GM23338 (cell line): ENCODE measurements around the gene DUS2. TPM values are rescaled to one million over a fixed set of nuclear protein-coding genes. Genes with fewer than 3 reads are reported as not detected.
A peak's percentile ranks its signal among the peaks of the same experiment; 100 is the strongest.

Source experiments
- ATAC-seq: fragments of 200-7000 bp; cut with Tn5 transposase; 3 replicates; pipeline ENCODE4 v1.9.1; 2020
- DNase-seq: peaks from one replicate; pipeline ENCODE4 v3.0.0-alpha.2; 2015; ENCODE audit warnings: low spot score
- H2AFZ ChIP-seq: fragments of 200-600 bp; sonication (generic); 2 replicates; pipeline ENCODE4 v1.8.0; 2016; ENCODE audit warnings: antibody characterized with exemption, mild to moderate bottlenecking, moderate library complexity
- H3F3A ChIP-seq: fragments of 200-600 bp; sonication (generic); replicated peaks from 2 replicates; pipeline ENCODE4 v1.8.0; 2017; ENCODE audit warnings: antibody characterized with exemption, mixed run types, low read depth
- H3K27ac ChIP-seq: fragments of 200-600 bp; sonication (generic); 2 replicates; pipeline ENCODE4 v1.6.1; 2016; ENCODE audit warnings: low read depth
- H3K27me3 ChIP-seq: fragments of 200-600 bp; sonication (generic); 2 replicates; pipeline ENCODE4 v1.8.0; 2016; ENCODE audit warnings: mild to moderate bottlenecking, mixed run types, moderate library complexity; ENCODE audit not compliant: insufficient read depth
- H3K36me3 ChIP-seq: fragments of 200-600 bp; sonication (generic); 2 replicates; pipeline ENCODE4 v1.8.0; 2016; ENCODE audit warnings: mild to moderate bottlenecking; ENCODE audit not compliant: insufficient read depth
- H3K4me1 ChIP-seq: fragments of 200-600 bp; sonication (generic); 2 replicates; pipeline ENCODE4 v1.8.0; 2016; ENCODE audit warnings: mild to moderate bottlenecking, moderate library complexity; ENCODE audit not compliant: insufficient read depth
- H3K4me2 ChIP-seq: fragments of 200-600 bp; sonication (generic); 2 replicates; pipeline ENCODE4 v1.7.1; 2017; ENCODE audit warnings: mixed run types
- H3K4me3 ChIP-seq: fragments of 200-600 bp; sonication (generic); 2 replicates; pipeline ENCODE4 v1.6.1; 2016; ENCODE audit warnings: mixed run types
- H3K79me2 ChIP-seq: fragments of 200-600 bp; sonication (generic); replicated peaks from 2 replicates; pipeline ENCODE4 v1.8.0; 2017; ENCODE audit warnings: mild to moderate bottlenecking; ENCODE audit not compliant: insufficient read depth
- H3K9me2 ChIP-seq: fragments of 200-600 bp; sonication (generic); 2 replicates; pipeline ENCODE4 v1.8.0; 2017; ENCODE audit not compliant: insufficient read depth
- H4K20me1 ChIP-seq: fragments of 200-600 bp; sonication (generic); replicated peaks from 2 replicates; pipeline ENCODE4 v1.8.0; 2017; ENCODE audit warnings: mild to moderate bottlenecking; ENCODE audit not compliant: insufficient read depth
- H3K27ac Mint-ChIP-seq: 2 replicates; pipeline ENCODE4 v1.8.0; 2020; ENCODE audit warnings: inconsistent platforms, mild to moderate bottlenecking, moderate library complexity, mixed read lengths
- H3K27me3 Mint-ChIP-seq: 3 replicates; pipeline ENCODE4 v1.8.0; 2022; ENCODE audit warnings: low read depth, mild to moderate bottlenecking, moderate library complexity, mixed read lengths, inconsistent platforms; ENCODE audit not compliant: insufficient read depth, poor library complexity
- H3K36me3 Mint-ChIP-seq: 3 replicates; pipeline ENCODE4 v1.8.0; 2021; ENCODE audit warnings: low read depth, mild to moderate bottlenecking, inconsistent platforms, moderate library complexity, mixed read lengths
- H3K4me1 Mint-ChIP-seq: 3 replicates; pipeline ENCODE4 v1.8.0; 2020; ENCODE audit warnings: mild to moderate bottlenecking, inconsistent platforms, mixed read lengths
- H3K4me3 Mint-ChIP-seq: 3 replicates; pipeline ENCODE4 v1.8.0; 2021; ENCODE audit warnings: moderate library complexity, mild to moderate bottlenecking, inconsistent platforms, mixed read lengths
- H3K9me3 Mint-ChIP-seq: 3 replicates; pipeline ENCODE4 v1.8.0; 2020; ENCODE audit warnings: moderate library complexity, mild to moderate bottlenecking, inconsistent platforms, mixed read lengths
- CREB1 ChIP-seq: fragments of 250-450 bp; sonication (Bioruptor Pico); IDR thresholded peaks from 2 replicates; pipeline ENCODE4 v1.5.0; 2020; ENCODE audit warnings: low read depth, mild to moderate bottlenecking, moderate library complexity
- ETS1 ChIP-seq: IDR thresholded peaks from 2 replicates; pipeline ENCODE4 v1.6.1; 2016; ENCODE audit warnings: antibody characterized with exemption
- NANOG ChIP-seq: IDR thresholded peaks from 2 replicates; pipeline ENCODE4 v1.6.1; 2016; ENCODE audit warnings: antibody characterized with exemption, borderline replicate concordance
- ZNF462 ChIP-seq: fragments of 250-450 bp; sonication (Bioruptor Pico); IDR thresholded peaks from 2 replicates; pipeline ENCODE4 v1.5.0; 2020; ENCODE audit warnings: mild to moderate bottlenecking, moderate library complexity
- polyA plus RNA-seq: library from polyadenylated mRNA; unstranded; fragments of >200 nt; fragmentation: Nextera tagmentation; extraction: Ambion mirVana; gene quantifications from 2 replicates; pipeline ENCODE4 v1.2.1, GENCODE V29; 2016
- total RNA-seq: library from RNA; depleted of rRNA; stranded (reverse); fragments of >200 nt; shearing (Covaris generic); gene quantifications from 2 replicates; pipeline ENCODE4 v1.2.3, GENCODE V29; 2014

DUS2 gene
- total and polyA plus RNA-seq, 2 experiments from 2014 or later: 13.3 to 26.4 TPM

GRCh38 chr16:68090533-68090932, 67.4 kb downstream of the DUS2 start:
- no peaks in the 10 kb centered on the region for H3K27me3 ChIP-seq
- no peak overlapping the region for H2AFZ ChIP-seq
- Mint-ChIP-seq H3K9me3 (no peaks in the 10 kb centered on the region), H3K4me1 (peaks cover 39% of the 10 kb centered on the region), H3K27ac (peak overlapping the region; percentile 19; the same call in 1 of the 2 replicates), H3K36me3 (no peaks in the 10 kb centered on the region; the same call in 2 of the 3 replicates), H3K4me3 (no peak overlapping the region), H3K27me3 (peaks cover 3% of the 10 kb centered on the region)
- H3K79me2 ChIP-seq: peaks cover 99% of the 10 kb centered on the region
- H3K9me2 ChIP-seq: no peaks in the 10 kb centered on the region
- no peaks in the 10 kb centered on the region for H3K36me3 ChIP-seq
- ATAC-seq (no peak), DNase-seq (no peak)
- H3K27ac ChIP-seq: no peak overlapping the region
- H4K20me1 ChIP-seq: peaks cover 42% of the 10 kb centered on the region
- H3F3A ChIP-seq: no peaks in the 10 kb centered on the region
- H3K4me3 ChIP-seq: no peak overlapping the region
- no peak for TF ChIP-seq ETS1
- no peak for TF ChIP-seq NANOG
- TF ChIP-seq ZNF462 (CRISPR knock-in tag): no peak
- no peak for TF ChIP-seq CREB1 (CRISPR knock-in tag)
- no peak overlapping the region for H3K4me2 ChIP-seq
- peaks cover 29% of the 10 kb centered on the region for H3K4me1 ChIP-seq
